Measurements from ENCODE around the gene ARVCF.

ARVCF gene

GRCh38 chr22:20032407-20032991, 15.9 kb upstream of the ARVCF start:
- peak overlapping the region; percentile 65 for H3K4me2 ChIP-seq (ENCODE audit: low read length)
- H3F3A ChIP-seq (ENCODE audit: control insufficient read depth, insufficient read depth), result peaks cover 8% of the 10 kb centered on the region; the same call in 1 of the 2 replicates
- H3K79me2 ChIP-seq (ENCODE audit: control insufficient read depth, low read length), result peaks cover 60% of the 10 kb centered on the region
- peaks cover 8% of the 10 kb centered on the region; the same call in 1 of the 2 replicates for H3K9me3 ChIP-seq (ENCODE audit: control insufficient read depth, insufficient read depth, low read length)
- H3K27ac ChIP-seq (ENCODE audit: low read depth, low read length), result peak overlapping the region; percentile 92
- no peaks in the 10 kb centered on the region for H3K9me2 ChIP-seq (replicated peaks; ENCODE audit: control insufficient read depth, low read length)
- H4K20me1 ChIP-seq (ENCODE audit: control insufficient read depth, insufficient read depth, low read depth, low read length), result no peaks in the 10 kb centered on the region
- no peaks in the 10 kb centered on the region for H3K27me3 ChIP-seq (ENCODE audit: control insufficient read depth, low read length)
- TF ChIP-seq CTCF (IDR thresholded peaks at IDR 0.05; ENCODE audit: low read depth, low read length, poor library complexity, severe bottlenecking) (no peak), EZH2phosphoT487 (IDR thresholded peaks at IDR 0.05; ENCODE audit: borderline replicate concordance, low read length) (no peak)
- H3K36me3 ChIP-seq (ENCODE audit: control insufficient read depth, low read length), result peaks cover 23% of the 10 kb centered on the region
- peak overlapping the region; percentile 42 for H3K4me3 ChIP-seq (ENCODE audit: low read length)
- H3K4me1 ChIP-seq (ENCODE audit: control insufficient read depth, low read length), result peaks cover 66% of the 10 kb centered on the region

- Histone ChIP-seq H3K4me2 (ENCODE audit: low read length) (peak overlapping the region; percentile 65), H4K20me1 (ENCODE audit: control insufficient read depth, insufficient read depth, low read depth, low read length) (no peaks in the 10 kb centered on the region), H3K4me1 (ENCODE audit: control insufficient read depth, low read length) (peaks cover 60% of the 10 kb centered on the region), H3K27ac (ENCODE audit: low read depth, low read length) (peak overlapping the region; percentile 92), H3K9me2 (replicated peaks; ENCODE audit: control insufficient read depth, low read length) (no peaks in the 10 kb centered on the region), H3F3A (ENCODE audit: control insufficient read depth, insufficient read depth) (peaks cover 8% of the 10 kb centered on the region; the same call in 1 of the 2 replicates), H3K9me3 (ENCODE audit: control insufficient read depth, insufficient read depth, low read length) (peaks cover 8% of the 10 kb centered on the region; the same call in 1 of the 2 replicates), H3K4me3 (ENCODE audit: low read length) (peak overlapping the region; percentile 42), H3K36me3 (ENCODE audit: control insufficient read depth, low read length) (peaks cover 20% of the 10 kb centered on the region), H3K27me3 (ENCODE audit: control insufficient read depth, low read length) (no peaks in the 10 kb centered on the region), H3K79me2 (ENCODE audit: control insufficient read depth, low read length) (peaks cover 60% of the 10 kb centered on the region)
- TF ChIP-seq CTCF (IDR thresholded peaks at IDR 0.05; ENCODE audit: low read depth, low read length, poor library complexity, severe bottlenecking) (no peak), EZH2phosphoT487 (IDR thresholded peaks at IDR 0.05; ENCODE audit: borderline replicate concordance, low read length) (no peak)
Observed at GRCh38 chr22:20031732-20032406, 15.2 kb upstream of the ARVCF start.

- Histone ChIP-seq H3K9me3 (ENCODE audit: control insufficient read depth, insufficient read depth, low read length) (peaks cover 5% of the 10 kb centered on the region; the same call in 1 of the 2 replicates), H3K4me1 (ENCODE audit: control insufficient read depth, low read length) (peaks cover 38% of the 10 kb centered on the region), H3K36me3 (ENCODE audit: control insufficient read depth, low read length) (peaks cover 9% of the 10 kb centered on the region), H3K9me2 (replicated peaks; ENCODE audit: control insufficient read depth, low read length) (no peaks in the 10 kb centered on the region), H3K4me2 (ENCODE audit: low read length) (no peak overlapping the region), H3F3A (ENCODE audit: control insufficient read depth, insufficient read depth) (peaks cover 4% of the 10 kb centered on the region; the same call in 1 of the 2 replicates), H3K79me2 (ENCODE audit: control insufficient read depth, low read length) (peaks cover 48% of the 10 kb centered on the region), H3K27ac (ENCODE audit: low read depth, low read length) (no peak overlapping the region), H4K20me1 (ENCODE audit: control insufficient read depth, insufficient read depth, low read depth, low read length) (peaks cover 5% of the 10 kb centered on the region; the same call in 1 of the 2 replicates), H3K27me3 (ENCODE audit: control insufficient read depth, low read length) (no peaks in the 10 kb centered on the region), H3K4me3 (ENCODE audit: low read length) (no peak overlapping the region)
- TF ChIP-seq EZH2phosphoT487 (IDR thresholded peaks at IDR 0.05; ENCODE audit: borderline replicate concordance, low read length) (no peak), CTCF (IDR thresholded peaks at IDR 0.05; ENCODE audit: low read depth, low read length, poor library complexity, severe bottlenecking) (no peak)
Observed at GRCh38 chr22:20029550-20030225, 13.1 kb upstream of the ARVCF start.
